GOT3 (cell line): ENCODE measurements around the gene TC2N.
"Not testable (repeated sequence)": the region's sequence is repeated elsewhere in the genome, so short reads cannot be mapped to it uniquely, and the experiment has no call there.

Experiments used
- DNase-seq: peaks from one replicate; lab custom pipeline; 2025; ENCODE audit warnings: mixed read lengths; lab: John Stamatoyannopoulos, UW

TC2N gene

DNA sequence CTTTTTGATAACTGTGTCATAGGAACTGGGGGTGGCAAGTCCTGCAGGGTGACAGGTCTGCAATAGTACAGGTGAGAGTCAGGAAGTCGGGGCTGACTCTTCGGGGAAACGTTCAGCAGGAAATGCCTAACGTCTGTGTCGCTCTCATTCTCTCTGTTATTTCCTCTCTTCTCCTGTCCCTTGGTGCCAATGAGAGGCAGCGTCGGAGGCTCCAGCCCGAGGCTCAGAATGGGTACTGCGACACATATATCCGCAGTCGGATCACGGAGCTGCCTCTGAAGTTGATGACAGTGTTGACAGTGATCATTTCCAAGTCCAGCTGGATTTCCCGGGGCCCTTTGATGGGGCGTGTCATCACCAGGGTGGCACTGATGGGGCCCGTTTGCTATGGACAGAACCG is 2.7 kb upstream of the TC2N start:
- DNase-seq: no peak

DNA sequence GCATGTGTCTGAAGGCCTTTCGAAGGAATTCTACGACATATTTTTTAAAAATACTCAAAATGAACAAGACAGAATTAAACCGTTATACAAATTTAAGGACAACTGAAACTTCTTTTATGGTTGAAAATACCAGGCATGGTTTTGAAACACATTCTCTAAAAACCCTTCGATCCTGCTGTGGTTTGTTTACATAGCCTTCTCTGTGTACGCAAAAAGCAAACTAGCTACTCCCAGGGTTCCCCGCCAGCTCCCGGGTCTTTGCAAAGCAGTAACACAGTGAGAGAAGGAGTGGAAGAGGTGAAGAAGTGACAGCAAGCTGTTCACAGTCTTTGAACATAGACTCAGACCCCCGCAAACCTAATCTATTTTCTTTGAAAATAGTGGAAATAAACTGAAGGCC is 2.2 kb upstream of the TC2N start:
- no peak for DNase-seq

DNA sequence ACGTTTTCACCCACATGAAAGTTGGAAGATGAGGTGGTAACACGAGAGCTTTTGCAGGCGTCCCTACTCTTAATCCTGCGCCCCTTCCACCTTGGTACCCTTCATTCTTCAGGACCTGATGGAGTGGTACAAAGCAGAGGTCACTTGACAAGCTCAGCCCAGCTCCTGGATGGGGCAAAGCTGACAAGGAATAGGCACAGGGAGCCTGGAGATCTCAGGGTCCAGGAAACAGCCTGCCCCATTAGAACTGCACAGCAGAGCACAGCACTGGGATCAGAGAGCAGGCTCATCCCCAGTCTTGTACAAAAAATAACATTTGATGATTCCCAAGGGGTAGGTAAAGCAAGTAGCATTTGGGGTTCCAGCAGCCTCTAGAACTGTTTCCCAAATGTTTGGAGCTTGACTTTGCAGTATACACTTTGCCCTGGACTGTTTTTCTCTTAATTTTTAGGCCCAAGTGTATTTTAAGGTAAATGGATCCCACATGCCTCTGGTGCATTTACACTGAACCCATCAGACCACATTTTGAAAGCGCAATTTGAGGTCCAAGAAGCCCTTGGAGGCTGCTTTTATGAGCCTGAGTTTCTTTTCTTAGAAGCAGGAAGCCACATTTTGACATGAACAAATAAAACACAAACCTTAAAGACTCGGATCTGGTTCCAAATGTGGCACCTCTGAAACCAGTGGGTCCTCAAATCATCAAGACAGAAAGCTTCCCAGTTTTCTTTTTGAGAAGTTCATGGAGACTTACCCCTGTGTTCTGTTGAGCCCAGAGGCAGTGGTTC is 633 bp downstream of the TC2N start:
- no peak for DNase-seq

DNA sequence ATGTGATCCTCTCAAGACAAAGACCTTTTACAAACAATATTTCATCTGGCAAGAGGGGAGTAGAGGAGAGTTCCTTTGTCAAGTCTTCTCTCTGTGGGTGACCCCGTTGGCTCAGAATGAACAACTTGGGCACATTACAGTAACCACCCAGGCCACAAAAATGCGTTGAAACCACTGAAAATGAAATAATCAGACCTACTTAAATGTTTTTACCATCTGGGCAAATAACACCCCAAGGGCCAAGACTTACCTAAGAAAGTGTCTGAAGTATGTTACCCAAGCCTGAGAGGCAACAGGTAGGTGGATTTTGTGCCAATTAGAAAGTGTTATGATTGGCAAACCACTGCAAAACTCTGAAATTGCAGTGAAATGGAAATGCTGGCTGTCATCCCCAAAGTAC is 1.3 kb downstream of the TC2N start:
- DNase-seq: no peak

DNA sequence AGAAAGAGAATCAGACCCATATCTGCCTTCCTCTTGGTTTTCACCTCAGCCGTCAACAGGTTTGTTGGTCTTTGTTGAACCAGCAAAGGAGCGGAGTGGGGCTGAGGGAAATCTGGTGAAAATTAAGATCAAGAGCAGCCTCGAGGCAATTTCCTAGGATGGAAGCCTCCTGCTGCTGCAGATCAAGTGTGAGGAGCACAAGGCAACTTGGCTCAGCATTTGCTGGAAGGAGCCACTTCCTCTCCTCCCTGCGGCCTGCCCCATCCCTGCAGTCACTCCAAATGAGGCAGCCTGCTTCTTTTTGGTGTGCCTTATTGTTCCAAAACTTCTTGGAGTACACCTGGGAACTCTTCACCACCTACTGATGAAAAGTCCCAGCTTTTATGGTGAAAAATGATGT is 4.9 kb downstream of the TC2N start:
- no peak for DNase-seq

DNA sequence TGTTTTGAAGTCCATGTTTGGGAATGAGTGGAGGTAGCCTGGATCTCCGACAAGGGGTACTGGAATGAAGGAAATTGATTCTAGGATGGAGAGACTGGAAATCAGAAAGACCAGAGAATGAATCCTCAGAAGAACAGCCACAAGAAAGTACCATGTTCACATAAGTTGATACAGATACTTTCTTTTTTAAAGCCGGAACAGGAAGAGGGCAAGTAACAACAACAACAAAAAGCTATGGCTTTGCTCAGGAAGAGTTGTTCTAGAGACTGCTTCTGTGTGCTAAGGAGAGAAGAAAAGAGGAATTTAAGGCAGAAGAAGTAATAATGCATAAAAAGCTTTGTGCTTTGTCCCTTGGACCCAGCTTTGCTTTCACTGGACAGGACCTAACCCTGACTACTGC is 6.2 kb downstream of the TC2N start:
- DNase-seq: no peak

DNA sequence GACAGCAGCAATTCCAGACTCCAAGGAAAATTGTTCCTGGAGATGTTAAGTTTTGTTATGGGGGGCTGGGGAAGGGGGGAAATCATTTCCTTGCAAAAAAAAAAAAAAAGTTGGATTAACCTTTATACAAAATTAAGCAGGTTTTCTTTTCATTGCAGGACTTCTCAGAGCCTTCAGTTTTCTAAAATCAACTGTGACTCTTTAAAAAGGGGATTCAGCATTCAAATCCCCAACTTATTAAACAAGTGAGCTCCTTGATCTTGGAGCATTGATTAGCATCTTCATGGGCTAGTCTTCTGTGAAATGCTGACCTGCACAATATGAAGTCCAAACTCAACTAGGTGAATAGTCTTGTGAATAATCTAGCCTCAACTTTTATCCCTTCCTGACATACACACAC is 7.1 kb downstream of the TC2N start:
- DNase-seq: no peak

DNA sequence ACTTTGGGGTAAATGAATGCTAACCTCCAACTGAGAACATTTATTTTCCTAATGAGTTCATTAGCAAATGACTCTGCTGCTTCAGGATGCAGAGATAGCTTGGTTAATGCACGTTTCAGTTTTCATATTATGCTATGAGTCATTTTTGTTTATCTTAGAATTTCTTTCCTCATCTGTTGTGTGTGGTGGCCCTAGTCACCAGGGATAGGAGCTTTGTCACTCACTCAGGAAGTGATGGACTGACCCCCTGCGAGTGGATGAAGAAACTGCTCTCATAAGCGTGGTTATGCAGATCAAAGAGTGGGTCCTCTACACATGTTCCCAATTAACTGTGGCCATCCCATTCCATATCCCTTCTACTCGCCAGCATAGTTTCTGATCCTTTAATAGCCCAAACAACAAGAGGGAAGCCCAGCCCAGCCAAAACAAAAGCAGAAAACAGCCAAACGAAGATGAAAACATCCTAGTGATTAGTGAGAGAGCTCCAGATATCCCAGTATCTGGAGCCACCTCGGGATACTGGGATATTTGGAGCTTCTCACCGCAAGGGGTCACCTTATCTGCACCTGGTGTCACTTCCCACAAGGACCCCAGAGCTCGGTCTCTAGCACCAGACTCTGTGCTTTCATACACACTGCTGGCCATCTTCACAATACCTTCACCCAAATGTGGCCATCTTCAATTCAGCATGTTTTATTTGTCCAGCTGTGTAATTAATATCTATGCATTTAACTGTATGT is 8.6 kb downstream of the TC2N start:
- DNase-seq: no peak

DNA sequence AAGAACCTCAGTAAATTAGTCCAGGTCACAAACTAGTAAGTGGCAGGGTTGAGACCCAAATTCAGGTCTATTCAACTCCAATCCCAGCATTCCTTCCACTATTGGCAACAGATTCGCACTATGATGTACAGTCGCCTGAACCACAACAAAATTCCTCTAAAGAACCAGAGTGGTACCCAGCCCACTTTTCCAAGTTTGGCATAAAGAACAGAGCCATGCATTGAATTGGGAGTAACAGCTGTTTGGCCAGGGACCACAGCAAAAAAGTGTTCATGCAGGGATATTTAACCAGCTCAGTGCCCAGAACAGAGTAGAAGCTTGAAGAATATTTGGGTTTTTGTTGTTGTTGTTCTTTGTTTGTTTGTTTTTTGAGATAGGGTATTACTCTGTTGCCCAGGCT is 9.7 kb downstream of the TC2N start:
- no peak for DNase-seq

DNA sequence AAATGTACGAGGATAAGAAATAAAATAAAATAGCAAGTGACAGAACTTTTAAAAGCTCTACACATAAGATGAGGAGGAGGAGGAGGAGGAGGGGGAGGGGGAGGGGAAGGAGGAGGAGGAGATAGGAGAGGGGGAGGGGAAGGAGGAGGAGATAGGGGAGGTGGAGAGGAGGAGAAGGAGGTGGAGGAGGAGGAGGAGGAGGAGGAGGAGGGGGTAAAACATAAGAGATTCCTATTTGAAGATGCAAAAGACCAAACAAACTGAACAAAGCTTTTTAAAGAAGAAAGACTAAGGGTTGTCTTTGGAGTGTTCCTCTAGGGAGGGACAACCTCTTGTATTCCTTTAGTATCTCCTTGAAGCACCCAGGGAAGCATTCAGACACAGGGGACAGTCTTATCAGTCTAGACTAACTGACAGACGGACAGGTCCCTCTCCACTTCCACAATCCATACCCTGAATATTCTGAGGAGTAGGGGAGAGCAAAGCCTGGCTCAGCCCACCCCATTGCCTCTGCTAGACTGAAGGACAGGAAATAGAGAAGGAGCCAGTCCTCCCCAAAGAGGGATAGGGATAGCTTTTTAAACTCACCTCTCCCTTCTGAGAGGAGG is 12.9 kb downstream of the TC2N start:
- no peak for DNase-seq

DNA sequence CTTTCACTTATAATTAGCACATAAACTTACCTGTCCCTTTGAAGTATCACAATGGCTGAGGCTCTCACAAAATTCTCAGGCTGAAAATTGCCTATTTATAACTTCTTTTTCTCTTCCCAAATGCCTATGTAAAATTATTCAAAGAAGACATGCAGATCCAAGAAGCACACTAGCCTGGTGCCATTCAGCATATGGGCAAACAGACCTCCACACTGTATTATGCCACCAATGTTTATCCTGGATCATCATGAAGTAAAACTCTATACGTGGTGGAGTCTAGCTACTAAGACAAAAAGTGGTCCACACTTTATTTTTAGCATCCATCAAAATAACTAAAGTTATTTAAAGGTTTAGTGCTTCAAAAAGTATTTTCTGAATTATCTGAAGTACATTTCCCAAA is 15.8 kb downstream of the TC2N start:
- DNase-seq: no peak

DNA sequence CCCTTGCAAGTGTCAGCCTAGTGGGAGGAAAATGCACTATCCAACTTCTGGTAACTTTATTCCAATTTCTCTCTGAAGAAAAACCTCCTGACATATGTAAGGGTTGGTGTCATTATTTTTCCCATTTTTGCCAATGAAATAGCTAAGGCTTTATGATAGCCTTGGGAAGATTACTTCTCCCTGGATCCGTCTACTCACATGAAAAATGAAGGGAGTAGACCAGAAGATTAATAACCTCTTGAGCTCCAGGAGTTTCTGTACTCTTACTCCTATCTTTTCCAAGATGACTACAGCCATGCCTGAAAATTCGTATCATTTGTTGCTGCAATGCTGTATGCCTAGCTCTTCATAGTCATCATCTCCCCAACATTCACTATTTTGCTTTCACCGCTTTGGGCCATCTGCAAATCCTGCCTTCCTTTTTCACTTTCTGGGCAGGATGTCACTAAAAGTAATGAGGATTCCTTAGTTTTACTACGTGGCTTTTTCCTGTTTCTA is 18.8 kb downstream of the TC2N start:
- DNase-seq: no peak

DNA sequence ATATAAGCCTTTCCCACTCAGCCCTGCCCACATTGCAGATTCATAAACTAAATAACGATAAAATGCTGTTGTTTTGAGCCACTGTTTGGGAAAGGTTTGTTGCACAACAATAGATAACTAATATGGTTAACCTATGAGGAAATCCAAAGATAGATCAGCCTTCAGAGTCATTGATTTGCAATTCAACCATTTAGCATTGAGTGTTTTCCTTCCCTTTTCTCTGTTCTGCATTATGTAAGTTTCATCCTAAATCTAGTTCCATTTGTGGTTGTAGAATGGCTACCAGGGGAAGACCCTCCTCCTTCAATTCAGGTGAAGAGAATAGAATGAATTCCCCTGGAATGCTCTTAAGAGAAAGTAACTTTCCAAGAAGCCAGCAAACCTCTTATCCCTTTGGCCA is 19.6 kb downstream of the TC2N start:
- DNase-seq: no peak

DNA sequence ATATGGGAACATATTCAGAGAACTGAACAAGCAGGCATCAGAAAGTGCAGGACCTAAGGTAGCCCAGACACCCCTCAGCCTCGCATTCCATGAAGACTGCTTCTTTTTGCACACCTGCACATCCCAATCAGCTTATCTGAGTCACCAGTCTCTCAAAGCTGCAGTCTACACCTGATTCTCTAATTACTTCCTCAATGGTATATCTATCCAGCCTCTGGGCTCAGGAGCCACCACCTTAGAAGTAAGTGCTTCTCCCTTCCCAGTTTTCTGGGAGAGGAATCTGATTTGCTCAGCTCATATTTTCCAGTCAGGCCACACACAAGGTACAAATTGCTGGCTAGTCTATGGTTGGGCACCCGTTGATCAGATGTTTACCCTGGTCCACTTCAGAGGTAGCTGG is 21.7 kb downstream of the TC2N start:
- DNase-seq: no peak

DNA sequence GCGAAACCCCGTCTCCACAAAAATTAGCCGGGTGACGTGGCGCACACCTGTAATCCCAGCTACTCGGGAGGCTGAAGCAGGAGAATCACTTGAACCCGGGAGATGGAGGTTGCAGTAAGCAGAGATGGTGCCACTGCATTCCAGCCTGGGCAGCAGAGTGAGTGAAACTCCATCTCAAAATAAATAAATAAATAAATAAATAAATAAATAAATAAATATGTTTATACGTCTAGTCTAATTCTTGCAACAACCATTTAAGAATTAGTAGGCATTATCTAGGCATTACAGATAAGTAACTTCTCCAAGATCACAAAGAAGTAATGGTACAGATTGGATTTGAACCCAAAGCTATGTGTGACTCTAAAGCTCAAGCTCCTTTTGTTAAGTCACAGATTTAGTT is 22.3 kb downstream of the TC2N start:
- DNase-seq: not testable (repeated sequence)

DNA sequence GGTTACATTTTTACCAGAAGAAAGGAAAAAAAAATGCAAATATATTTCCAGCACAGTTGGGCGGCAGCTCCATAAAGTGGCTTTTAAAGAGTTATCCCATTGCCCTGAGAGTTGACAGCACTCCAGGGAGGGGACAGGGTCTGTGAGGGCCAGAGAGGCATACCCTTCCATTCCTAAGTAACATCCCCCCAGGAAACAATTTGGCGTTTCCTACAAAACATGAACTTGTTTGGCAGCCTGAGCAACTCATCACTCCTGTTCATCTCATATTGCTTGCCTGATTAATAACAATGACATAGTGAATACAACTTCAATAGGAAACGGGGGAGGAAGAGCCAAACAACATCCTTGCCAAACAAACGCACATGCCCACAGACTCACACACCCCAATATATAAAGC is 23.3 kb downstream of the TC2N start:
- DNase-seq: no peak

DNA sequence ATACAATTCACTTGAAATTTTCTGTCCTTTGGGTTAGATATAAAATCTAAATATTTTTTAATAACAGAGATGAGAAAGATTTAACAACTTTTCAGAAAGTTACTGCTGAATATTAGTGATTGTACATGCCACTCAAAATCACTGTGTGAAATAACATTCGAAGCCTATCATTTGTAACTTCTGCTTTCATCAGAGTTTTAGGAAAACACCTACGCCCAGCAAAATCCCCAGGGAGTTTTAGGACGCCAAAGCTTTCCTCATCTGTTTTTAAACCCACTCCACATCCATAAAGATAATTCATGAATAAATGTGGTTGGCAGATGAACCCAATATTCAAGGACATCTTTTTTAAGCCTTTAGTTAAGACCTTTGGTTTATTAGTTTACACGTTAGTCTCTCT is 23.9 kb downstream of the TC2N start:
- DNase-seq: no peak

DNA sequence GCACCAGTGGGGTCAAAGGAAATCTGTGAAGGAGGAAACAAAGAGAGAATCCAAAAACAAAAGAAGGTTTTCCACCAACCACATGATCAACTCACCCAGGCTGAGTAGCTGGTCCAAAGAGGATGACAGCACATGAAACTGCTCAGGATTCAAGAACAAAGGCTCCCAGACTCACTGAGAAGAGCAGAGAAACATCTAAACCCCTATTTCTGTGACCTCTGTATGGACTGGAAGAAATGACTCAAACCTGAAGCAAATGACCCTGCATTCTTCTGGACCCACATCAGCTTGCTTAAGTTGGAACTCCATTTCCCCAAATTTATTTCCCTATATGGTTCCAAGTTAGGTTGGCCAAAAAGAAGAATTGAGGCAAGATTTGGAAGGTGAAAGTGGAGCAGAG is 26.3 kb downstream of the TC2N start:
- no peak for DNase-seq

DNA sequence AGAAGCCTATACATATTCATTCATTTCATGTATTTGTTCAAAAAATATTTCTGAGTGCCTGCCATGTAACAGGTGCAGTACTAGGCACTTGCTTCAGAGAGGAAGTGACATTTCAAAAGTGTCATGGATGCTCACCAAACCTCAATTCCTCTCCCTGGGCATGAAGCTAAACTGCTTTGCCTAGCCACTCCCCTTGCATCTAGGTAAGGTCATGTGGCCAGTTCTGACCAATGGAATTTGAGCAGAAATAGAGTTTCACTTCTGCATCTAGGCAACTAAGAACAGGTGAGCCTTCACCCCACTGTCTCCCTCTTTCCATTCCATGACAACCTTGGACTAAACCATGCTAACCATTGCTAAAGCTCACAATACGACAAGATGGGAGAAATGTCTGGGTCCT is 27.6 kb downstream of the TC2N start:
- no peak for DNase-seq

DNA sequence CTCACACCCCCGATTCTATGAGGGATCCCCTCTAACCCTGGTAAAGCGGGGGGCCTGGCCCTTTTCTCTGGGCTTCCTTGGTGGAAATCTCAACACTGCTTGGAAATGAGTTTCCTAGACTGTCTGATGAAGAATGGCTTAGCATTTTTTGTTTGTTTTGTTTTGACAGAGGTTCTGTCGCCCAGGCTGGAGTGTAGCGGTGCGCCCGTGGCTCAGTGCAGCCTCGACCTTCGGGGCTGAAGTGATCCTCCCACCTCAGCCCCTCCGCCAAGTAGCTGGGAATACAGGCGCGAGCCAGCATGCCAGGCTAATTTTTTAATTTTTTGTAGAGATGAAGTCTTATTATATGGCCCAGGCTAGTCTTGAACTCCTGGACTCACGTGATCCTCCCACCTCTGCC is 30.3 kb downstream of the TC2N start:
- DNase-seq: no peak

DNA sequence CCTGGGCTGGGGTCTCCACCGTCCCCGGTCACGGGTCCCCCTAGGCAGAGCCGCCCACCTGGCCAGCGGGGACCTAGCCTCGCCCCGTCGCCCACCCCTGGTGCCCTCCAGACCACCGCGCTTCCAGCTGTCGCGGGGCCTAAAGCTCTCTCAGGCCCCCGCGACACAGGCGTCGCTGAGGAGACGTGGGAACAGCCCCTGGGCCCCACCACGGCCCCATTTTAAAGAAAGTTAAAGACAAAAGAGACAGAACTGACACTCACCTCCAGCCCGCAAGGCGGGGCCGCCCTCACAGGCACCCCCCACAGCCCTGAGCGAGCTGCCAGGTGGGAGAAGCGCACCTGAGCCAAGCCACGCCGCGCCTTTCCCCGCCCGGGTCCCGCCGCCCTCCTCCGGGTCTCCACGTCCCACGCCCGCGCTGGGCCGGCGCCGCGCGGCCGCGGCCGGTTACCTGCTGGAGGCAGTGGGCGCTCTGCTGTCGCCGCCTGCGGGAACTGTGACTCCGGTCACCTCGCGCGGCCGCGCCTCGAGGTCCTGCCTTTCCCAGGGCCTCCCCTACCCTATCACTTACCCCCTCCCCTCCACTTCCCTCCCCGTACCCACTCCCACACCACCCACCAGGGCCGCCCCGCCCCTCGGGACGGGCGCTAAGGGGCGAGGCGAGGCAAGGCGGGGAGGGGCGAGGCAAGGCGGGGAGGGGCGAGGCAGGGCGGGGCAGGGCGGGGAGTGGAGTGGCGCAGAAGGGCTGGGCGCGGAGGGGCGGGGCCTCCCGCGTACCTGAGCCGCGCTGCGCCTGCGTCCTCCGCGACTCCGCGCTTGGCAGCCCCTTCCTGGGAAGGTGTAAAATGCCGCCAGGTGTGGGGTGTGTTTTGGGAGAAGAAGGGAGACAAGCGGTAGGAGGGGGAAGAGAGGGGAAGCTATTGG is 31.2 kb downstream of the TC2N start:
- no peak for DNase-seq
